Stimulated activated memory B cell treated with anti-CD40 and anti-IgM and Interleukin-4, amounts not matched to agents 10 μg/mL and 1 μg/mL and 100 μg/mL, for 72 hours (primary cell): ENCODE results near the gene BCL2.

Source experiments
- ATAC-seq: fragments of 150-1000 bp; cut with Tn5 transposase; 2 replicates; pipeline ENCODE4 v1.10.0; 2021
- H3K27ac Mint-ChIP-seq: one replicate; pipeline ENCODE4 v1.8.0; 2022; ENCODE audit warnings: mild to moderate bottlenecking, mixed read lengths
- H3K27me3 Mint-ChIP-seq: one replicate; pipeline ENCODE4 v1.8.0; 2022; ENCODE audit warnings: mixed read lengths
- H3K36me3 Mint-ChIP-seq: one replicate; pipeline ENCODE4 v1.8.0; 2022; ENCODE audit warnings: mixed read lengths
- H3K4me1 Mint-ChIP-seq: one replicate; pipeline ENCODE4 v1.8.0; 2022; ENCODE audit warnings: mixed read lengths
- H3K4me3 Mint-ChIP-seq: one replicate; pipeline ENCODE4 v1.8.0; 2022; ENCODE audit warnings: mild to moderate bottlenecking, moderate library complexity, mixed read lengths
- H3K9me3 Mint-ChIP-seq: one replicate; pipeline ENCODE4 v1.8.0; 2022; ENCODE audit warnings: mixed read lengths

Gene BCL2

GRCh38 chr18:63160172-63160995, 159.2 kb downstream of the BCL2 start:
- Mint-ChIP-seq H3K9me3 (peaks cover 3% of the 10 kb centered on the region), H3K27ac (peak overlapping the region; percentile 94), H3K4me1 (peaks cover 96% of the 10 kb centered on the region), H3K36me3 (peaks cover 20% of the 10 kb centered on the region), H3K4me3 (peak overlapping the region; percentile 88), H3K27me3 (no peaks in the 10 kb centered on the region)
- peak; percentile 1 for ATAC-seq

- Mint-ChIP-seq H3K27me3 (no peaks in the 10 kb centered on the region), H3K27ac (peak overlapping the region; percentile 94), H3K36me3 (peaks cover 17% of the 10 kb centered on the region), H3K9me3 (peaks cover 3% of the 10 kb centered on the region), H3K4me1 (peaks cover 99% of the 10 kb centered on the region), H3K4me3 (peak overlapping the region; percentile 88)
- ATAC-seq, result no peak
Measured at GRCh38 chr18:63159590-63159989, 160.0 kb downstream of the BCL2 start.

DNA sequence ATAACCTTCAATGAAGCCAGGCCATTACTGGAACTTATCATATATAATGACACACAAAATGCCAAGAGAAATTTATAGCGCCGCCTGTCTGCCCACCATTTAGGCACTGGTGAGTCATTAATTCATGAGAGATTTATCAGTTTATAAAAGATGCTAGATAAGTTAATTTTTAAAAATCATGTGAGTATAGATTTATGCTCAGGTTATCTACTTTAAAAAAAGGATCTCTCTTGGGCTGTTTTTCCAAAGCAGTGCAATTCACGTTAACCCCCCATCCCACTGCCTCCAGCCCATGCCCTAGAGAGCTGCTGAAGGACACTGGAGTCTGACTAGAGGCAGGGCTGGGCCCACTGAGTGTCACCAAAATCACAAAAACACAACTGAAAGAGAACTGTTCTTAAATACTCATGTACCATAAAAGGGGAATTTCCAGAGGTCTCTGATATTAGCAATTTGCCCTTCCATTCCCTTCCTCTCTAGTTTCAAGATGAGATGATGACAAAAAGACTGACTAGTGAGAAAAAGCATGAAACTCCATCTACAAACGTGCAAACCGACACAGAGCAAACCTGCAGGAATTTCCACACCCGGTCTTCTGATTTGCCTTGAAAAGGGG, 160.8 kb downstream of the BCL2 start:
- peaks cover 16% of the 10 kb centered on the region for H3K36me3 Mint-ChIP-seq
- peaks cover 3% of the 10 kb centered on the region for H3K9me3 Mint-ChIP-seq
- H3K27me3 Mint-ChIP-seq, result no peaks in the 10 kb centered on the region
- peak overlapping the region; percentile 88 for H3K4me3 Mint-ChIP-seq
- peak; percentile 29 for ATAC-seq
- H3K27ac Mint-ChIP-seq, result peak overlapping the region; percentile 94
- peaks cover 99% of the 10 kb centered on the region for H3K4me1 Mint-ChIP-seq

DNA sequence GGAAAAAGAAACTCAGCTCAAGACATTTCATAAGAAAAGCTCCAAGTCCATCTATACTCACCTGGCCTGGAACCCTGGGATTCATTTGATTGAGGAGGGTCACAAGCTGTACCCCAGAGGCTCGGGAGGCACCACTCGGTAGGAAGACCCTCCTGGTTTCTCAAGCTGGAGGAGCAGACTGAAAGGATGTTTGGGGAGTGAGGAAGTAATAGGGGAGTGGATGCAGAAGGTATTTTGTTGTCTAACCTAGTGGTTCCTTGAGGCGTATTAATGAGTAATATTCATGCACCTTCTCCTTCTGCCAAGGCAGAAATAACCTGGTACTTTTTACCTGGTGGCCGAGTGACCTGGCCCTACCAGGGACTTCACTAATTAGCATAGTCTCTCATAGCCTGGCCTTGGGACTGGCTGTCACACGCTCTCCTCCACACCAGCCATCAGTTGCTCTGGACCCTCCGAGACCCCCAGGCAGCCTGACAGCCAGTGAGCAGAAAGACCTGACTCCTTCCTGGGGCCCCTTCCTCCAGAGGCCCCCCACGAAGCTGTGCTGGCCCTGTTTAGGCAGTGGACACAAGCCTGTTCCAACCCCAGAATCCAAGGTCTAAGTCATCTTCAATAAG, 161.4 kb downstream of the BCL2 start:
- peak; percentile 3 for ATAC-seq
- peak overlapping the region; percentile 88 for H3K4me3 Mint-ChIP-seq
- H3K27ac Mint-ChIP-seq, result peak overlapping the region; percentile 94
- no peaks in the 10 kb centered on the region for H3K27me3 Mint-ChIP-seq
- peaks cover 2% of the 10 kb centered on the region for H3K9me3 Mint-ChIP-seq
- H3K4me1 Mint-ChIP-seq, result peaks cover 99% of the 10 kb centered on the region
- H3K36me3 Mint-ChIP-seq, result peaks cover 14% of the 10 kb centered on the region

GRCh38 chr18:63157293-63158011, 162.1 kb downstream of the BCL2 start:
- H3K4me1 Mint-ChIP-seq, result peaks cover 99% of the 10 kb centered on the region
- H3K27me3 Mint-ChIP-seq, result no peaks in the 10 kb centered on the region
- no peaks in the 10 kb centered on the region for H3K9me3 Mint-ChIP-seq
- H3K36me3 Mint-ChIP-seq, result peaks cover 14% of the 10 kb centered on the region
- H3K27ac Mint-ChIP-seq, result peak overlapping the region; percentile 94
- ATAC-seq, result no peak
- peak overlapping the region; percentile 88 for H3K4me3 Mint-ChIP-seq

DNA sequence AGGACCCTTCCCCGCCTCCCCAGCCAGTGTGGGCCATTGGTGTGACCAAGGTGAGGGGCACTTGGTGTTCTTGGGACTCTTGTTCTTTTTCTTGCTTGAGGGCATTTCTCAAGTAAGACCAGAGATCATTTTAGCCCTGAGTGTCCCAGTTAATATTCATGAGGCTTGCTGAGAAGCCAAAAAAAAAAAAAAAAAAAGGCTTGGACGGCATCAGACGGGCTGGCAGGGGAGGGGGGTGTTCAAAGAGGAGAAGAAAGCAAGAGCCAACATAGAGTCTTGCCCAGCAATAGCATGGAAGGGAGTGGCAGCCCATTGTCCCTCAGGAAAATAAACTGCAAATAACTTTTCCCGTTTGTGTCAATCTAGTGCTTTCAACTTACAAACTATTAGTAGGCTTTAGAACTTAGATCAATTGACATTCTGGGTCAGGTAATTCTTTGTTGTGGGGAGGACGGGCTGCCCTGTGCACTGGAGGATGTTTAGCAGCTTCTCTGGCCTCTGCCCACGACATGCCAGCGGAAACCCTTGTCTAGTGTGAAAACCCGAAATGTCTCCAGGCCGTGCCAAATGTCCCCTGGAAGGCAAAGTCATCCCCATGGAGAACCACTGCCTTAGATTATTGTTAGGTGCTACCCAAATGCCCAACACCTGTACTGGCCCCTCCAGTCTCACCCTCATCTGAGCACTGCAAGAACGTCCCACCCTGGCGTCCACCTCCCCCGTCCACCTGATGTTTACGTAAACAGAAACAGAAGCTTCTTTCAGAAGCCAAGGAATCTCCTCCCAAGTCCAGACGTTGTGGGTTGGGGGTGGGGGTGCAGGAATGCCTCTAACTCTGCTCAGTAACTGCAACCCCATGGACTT, 163.4 kb downstream of the BCL2 start:
- H3K27ac Mint-ChIP-seq, result peak overlapping the region; percentile 94
- ATAC-seq, result no peak
- no peaks in the 10 kb centered on the region for H3K27me3 Mint-ChIP-seq
- H3K4me1 Mint-ChIP-seq, result peaks cover 95% of the 10 kb centered on the region
- no peaks in the 10 kb centered on the region for H3K9me3 Mint-ChIP-seq
- H3K36me3 Mint-ChIP-seq, result peaks cover 17% of the 10 kb centered on the region
- peak overlapping the region; percentile 70 for H3K4me3 Mint-ChIP-seq

DNA sequence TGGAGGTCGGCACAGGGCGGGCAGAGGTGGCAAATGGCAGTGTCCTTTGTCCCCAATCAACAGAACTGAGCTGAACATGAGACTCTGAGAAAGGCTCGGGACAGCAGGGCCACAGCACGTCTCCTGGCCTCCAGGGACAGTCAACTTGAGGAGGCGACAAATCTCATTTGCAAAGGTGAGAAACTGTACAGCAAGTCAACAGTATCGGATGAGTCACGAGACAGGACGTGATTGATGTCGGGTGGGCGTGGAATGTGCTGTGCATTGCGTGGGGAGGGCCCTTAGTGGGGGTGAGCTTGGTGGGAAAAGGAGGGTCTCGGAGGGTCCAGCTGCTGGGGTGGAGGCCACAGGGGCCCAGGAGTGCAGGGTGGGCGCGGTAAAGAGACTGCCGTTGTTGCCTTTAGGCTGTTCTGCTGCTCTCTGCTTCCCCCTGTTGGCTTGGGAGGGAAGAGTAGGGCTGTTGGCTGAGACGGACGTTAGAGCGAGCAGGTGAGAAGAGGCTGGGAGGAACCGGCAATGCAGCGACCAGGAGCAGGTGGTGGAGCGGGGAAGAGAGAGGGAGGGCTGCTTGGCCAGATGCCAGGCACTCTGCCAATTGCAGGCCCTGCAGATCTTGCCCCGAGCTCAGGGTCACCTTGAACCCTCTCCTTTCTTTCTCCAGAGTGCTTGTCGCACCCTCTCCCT, 164.3 kb downstream of the BCL2 start:
- ATAC-seq, result peak; percentile 67

DNA sequence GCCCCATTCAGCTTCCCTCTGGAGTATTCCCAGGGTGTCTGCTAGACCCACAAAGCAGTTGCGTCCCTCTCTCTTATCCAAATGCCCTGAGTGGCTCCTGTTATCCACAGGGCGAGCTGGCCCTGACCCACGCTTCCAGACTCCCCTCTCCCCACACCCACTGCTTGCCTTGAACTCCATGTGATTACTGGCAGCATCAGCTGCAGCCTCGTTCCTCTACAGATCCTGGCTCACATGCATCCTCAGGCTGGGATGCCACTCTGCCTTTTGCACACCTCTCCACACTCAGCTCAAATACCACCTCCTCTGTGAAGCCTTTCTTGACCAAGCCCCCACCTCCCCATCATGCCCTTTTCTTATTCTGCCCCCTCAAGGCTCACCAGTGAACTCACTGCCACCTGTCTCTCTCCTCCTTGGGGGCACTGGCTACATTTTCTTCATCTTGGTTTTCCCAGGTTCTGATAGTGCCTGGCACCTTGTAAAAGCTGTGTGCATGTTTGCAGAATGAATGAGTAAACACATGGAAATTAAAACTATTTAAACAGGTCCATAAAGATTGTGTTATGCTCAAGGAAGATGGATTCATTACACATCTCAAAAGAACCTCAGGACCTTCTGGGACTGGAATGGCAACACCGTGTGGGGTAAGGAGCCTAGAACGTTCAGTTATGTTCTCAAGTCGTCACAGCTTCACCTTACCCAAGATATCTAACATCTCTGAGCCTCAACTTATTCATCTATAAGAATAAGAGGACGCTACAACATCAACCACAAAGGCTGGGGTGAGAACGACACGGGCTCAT, 165.0 kb downstream of the BCL2 start:
- no peaks in the 10 kb centered on the region for H3K9me3 Mint-ChIP-seq
- peaks cover 32% of the 10 kb centered on the region for H3K36me3 Mint-ChIP-seq
- no peaks in the 10 kb centered on the region for H3K27me3 Mint-ChIP-seq
- peak overlapping the region; percentile 94 for H3K27ac Mint-ChIP-seq
- peak overlapping the region; percentile 70 for H3K4me3 Mint-ChIP-seq
- ATAC-seq, result no peak
- H3K4me1 Mint-ChIP-seq, result peaks cover 95% of the 10 kb centered on the region

More for the DNA sequence above, 164.3 kb downstream of the BCL2 start:
- H3K36me3 Mint-ChIP-seq, result peaks cover 25% of the 10 kb centered on the region
- peak overlapping the region; percentile 94 for H3K27ac Mint-ChIP-seq
- H3K9me3 Mint-ChIP-seq, result no peaks in the 10 kb centered on the region
- peaks cover 95% of the 10 kb centered on the region for H3K4me1 Mint-ChIP-seq
- H3K4me3 Mint-ChIP-seq, result peak overlapping the region; percentile 70
- H3K27me3 Mint-ChIP-seq, result no peaks in the 10 kb centered on the region

DNA sequence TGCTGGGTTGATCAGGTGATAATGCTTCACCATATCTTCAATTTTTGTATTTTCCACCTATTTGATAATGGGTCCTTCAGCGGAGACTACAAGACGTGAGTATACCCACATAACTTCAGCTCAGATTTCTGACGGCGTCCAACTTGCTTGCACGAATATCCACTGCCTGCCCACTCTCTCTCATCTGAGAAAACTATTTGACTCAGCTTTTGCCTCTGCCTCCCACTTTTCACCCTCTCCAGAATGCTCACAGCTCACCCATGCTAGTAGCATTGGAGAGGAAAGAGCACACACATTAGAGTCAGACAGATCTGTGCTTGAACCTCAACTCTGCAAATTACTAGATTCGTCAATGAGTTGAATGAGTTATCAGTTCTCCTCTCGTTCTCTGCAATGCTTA, 166.8 kb downstream of the BCL2 start:
- Mint-ChIP-seq H3K27me3 (no peaks in the 10 kb centered on the region), H3K4me1 (peaks cover 83% of the 10 kb centered on the region), H3K9me3 (no peaks in the 10 kb centered on the region), H3K27ac (peak overlapping the region; percentile 94), H3K4me3 (no peak overlapping the region), H3K36me3 (peaks cover 37% of the 10 kb centered on the region)
- peak; percentile 11 for ATAC-seq

DNA sequence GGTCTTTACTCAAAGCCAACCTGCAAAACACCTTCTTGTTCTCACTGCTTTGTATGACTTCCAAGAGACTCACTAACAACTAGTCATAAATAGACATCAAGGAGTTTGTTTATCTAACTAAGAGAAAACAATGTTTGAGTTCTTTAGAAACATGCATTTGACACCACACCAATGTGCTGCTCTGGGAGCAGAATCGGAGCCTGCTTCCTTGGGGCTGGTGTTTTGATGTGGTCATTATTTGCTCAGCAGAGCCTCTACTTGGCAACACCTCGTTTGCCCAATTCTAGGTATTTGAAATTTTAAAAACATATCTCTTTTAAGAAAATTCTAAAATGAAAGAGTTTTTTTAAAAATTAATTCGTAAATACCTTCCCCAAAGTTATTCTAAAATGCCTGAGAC, 167.5 kb downstream of the BCL2 start:
- Mint-ChIP-seq H3K36me3 (peaks cover 37% of the 10 kb centered on the region), H3K27ac (peak overlapping the region; percentile 94), H3K27me3 (no peaks in the 10 kb centered on the region), H3K4me1 (peaks cover 80% of the 10 kb centered on the region), H3K4me3 (no peak overlapping the region), H3K9me3 (no peaks in the 10 kb centered on the region)
- no peak for ATAC-seq

DNA sequence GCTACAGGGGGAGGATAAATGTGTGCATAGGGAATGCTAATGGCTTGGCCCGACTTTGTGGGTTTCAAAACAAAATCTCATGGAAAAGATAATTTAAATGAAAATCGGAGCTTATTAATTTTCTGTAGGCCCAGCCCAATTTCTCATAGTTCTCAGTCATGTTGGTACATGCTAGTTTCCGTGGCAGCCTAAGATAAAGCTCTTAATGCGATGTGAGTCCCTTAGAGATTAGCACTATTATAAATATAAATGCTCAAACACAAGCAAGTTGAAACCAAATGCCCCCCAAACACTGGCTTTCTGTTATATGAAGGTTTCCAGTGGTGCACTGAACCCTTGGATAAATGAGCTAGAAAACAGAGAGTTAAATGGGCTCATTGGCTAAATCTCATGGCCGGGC, 168.0 kb downstream of the BCL2 start:
- ATAC-seq, result no peak
- Mint-ChIP-seq H3K27me3 (no peaks in the 10 kb centered on the region), H3K36me3 (peaks cover 34% of the 10 kb centered on the region), H3K9me3 (no peaks in the 10 kb centered on the region), H3K27ac (peak overlapping the region; percentile 94), H3K4me1 (peaks cover 80% of the 10 kb centered on the region), H3K4me3 (no peak overlapping the region)

DNA sequence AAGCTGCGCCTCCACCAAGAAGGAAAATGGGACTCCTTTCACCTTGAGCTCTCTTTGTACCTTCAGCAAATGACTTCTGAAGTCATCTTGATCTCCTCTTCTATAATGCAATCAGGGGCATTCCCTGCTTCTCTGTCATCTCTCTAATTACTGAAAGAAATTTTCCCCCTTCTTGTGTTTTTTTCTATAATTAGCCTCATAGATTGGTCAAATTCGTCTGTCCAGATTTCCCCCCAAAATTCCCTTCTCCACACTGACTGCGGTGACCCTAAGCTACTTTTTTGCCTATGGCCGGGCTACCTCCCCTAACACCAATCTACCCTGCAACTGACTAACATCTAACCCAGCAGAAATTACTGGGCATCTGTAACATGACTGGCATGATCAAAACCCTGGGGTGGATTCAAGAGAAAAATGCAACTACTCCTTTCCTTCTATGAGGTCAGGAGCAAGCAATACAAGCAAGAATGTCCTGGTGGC, 168.6 kb downstream of the BCL2 start:
- H3K27me3 Mint-ChIP-seq, result no peaks in the 10 kb centered on the region
- peak overlapping the region; percentile 94 for H3K27ac Mint-ChIP-seq
- H3K9me3 Mint-ChIP-seq, result no peaks in the 10 kb centered on the region
- peak overlapping the region; percentile 30 for H3K4me3 Mint-ChIP-seq
- peaks cover 34% of the 10 kb centered on the region for H3K36me3 Mint-ChIP-seq
- peak; percentile 58 for ATAC-seq
- peaks cover 78% of the 10 kb centered on the region for H3K4me1 Mint-ChIP-seq

GRCh38 chr18:63150326-63150725, 169.2 kb downstream of the BCL2 start:
- H3K4me1 Mint-ChIP-seq, result peaks cover 76% of the 10 kb centered on the region

More at GRCh38 chr18:63150326-63150725, 169.2 kb downstream of the BCL2 start:
- Mint-ChIP-seq H3K4me3 (no peak overlapping the region), H3K27ac (peak overlapping the region; percentile 94), H3K9me3 (no peaks in the 10 kb centered on the region), H3K27me3 (no peaks in the 10 kb centered on the region), H3K36me3 (peaks cover 40% of the 10 kb centered on the region)
- ATAC-seq, result no peak
